RWPE2 (cell line): Measurements from ENCODE around the gene COQ6.
"Not testable (repeated sequence)": the region's sequence is repeated elsewhere in the genome, so short reads cannot be mapped to it uniquely, and the experiment has no call there.

Experiments
- ATAC-seq: fragments of 200-7000 bp; cut with Tn5 transposase; 3 replicates; pipeline ENCODE4 v1.9.1; 2021; ENCODE audit warnings: low read depth
- DNase-seq: peaks from one replicate; pipeline ENCODE4 v3.0.0-alpha.2; 2020; ENCODE audit warnings: low spot score
- H3K27ac ChIP-seq: fragments of 450-650 bp; 2 replicates; pipeline ENCODE4 v1.5.1; 2017; ENCODE audit warnings: mild to moderate bottlenecking; ENCODE audit not compliant: poor library complexity, severe bottlenecking
- H3K27me3 ChIP-seq: fragments of 250-450 bp; sonication (Bioruptor Pico); 2 replicates; pipeline ENCODE4 v1.5.1; 2021; ENCODE audit warnings: mild to moderate bottlenecking, moderate library complexity; ENCODE audit not compliant: insufficient read depth, poor library complexity, severe bottlenecking
- H3K36me3 ChIP-seq: fragments of 250-450 bp; sonication (Bioruptor Pico); 2 replicates; pipeline ENCODE4 v1.5.1; 2020; ENCODE audit warnings: low read depth, mild to moderate bottlenecking, moderate library complexity
- H3K4me1 ChIP-seq: fragments of 250-450 bp; sonication (Bioruptor Pico); 2 replicates; pipeline ENCODE4 v1.5.1; 2021; ENCODE audit warnings: mild to moderate bottlenecking, moderate library complexity; ENCODE audit not compliant: insufficient read depth, poor library complexity, severe bottlenecking
- H3K4me3 ChIP-seq: fragments of 250-450 bp; sonication (Bioruptor Pico); 2 replicates; pipeline ENCODE4 v1.5.1; 2021; ENCODE audit warnings: mild to moderate bottlenecking, moderate library complexity; ENCODE audit not compliant: severe bottlenecking
- H3K9me3 ChIP-seq: fragments of 250-450 bp; sonication (Bioruptor Pico); 2 replicates; pipeline ENCODE4 v1.5.1; 2021; ENCODE audit warnings: mild to moderate bottlenecking, moderate library complexity; ENCODE audit not compliant: severe bottlenecking
- CTCF ChIP-seq: fragments of 450-650 bp; IDR thresholded peaks from one replicate; pipeline ENCODE4 v1.5.1; 2017; ENCODE audit warnings: mild to moderate bottlenecking, moderate library complexity; ENCODE audit not compliant: poor library complexity, severe bottlenecking

Gene COQ6

GRCh38 chr14:73968885-73969284, 18.8 kb downstream of the COQ6 start:
- Histone ChIP-seq H3K27ac (no peak overlapping the region), H3K9me3 (no peaks in the 10 kb centered on the region), H3K4me1 (no peaks in the 10 kb centered on the region), H3K36me3 (peaks cover 61% of the 10 kb centered on the region), H3K27me3 (no peaks in the 10 kb centered on the region), H3K4me3 (no peak overlapping the region)
- ATAC-seq (no peak), DNase-seq (no peak)
- TF ChIP-seq CTCF: no peak

- TF ChIP-seq CTCF: no peak
- Histone ChIP-seq H3K4me1 (no peaks in the 10 kb centered on the region), H3K9me3 (no peaks in the 10 kb centered on the region), H3K27me3 (no peaks in the 10 kb centered on the region), H3K36me3 (peaks cover 41% of the 10 kb centered on the region), H3K27ac (no peak overlapping the region), H3K4me3 (no peak overlapping the region)
- no peak for ATAC-seq
- no peak for DNase-seq
Measured at GRCh38 chr14:73973497-73973896, 23.4 kb downstream of the COQ6 start.

GRCh38 chr14:73976125-73976524, 26.0 kb downstream of the COQ6 start:
- H3K4me1 ChIP-seq: no peaks in the 10 kb centered on the region
- H3K27ac ChIP-seq: no peak overlapping the region
- H3K36me3 ChIP-seq: peaks cover 38% of the 10 kb centered on the region
- no peak for ATAC-seq
- no peak for TF ChIP-seq CTCF
- H3K27me3 ChIP-seq: no peaks in the 10 kb centered on the region
- no peak overlapping the region for H3K4me3 ChIP-seq
- H3K9me3 ChIP-seq: no peaks in the 10 kb centered on the region
- DNase-seq: no peak

- no peak overlapping the region for H3K27ac ChIP-seq
- H3K9me3 ChIP-seq: no peaks in the 10 kb centered on the region
- H3K4me3 ChIP-seq: no peak overlapping the region
- TF ChIP-seq CTCF: no peak
- H3K36me3 ChIP-seq: peaks cover 28% of the 10 kb centered on the region
- ATAC-seq: no peak
- DNase-seq: no peak
- no peaks in the 10 kb centered on the region for H3K4me1 ChIP-seq
- no peaks in the 10 kb centered on the region for H3K27me3 ChIP-seq
Measured at GRCh38 chr14:73977896-73978295, 27.8 kb downstream of the COQ6 start.

GRCh38 chr14:73988065-73988464, 38.0 kb downstream of the COQ6 start:
- no peak overlapping the region for H3K4me3 ChIP-seq
- peaks cover 41% of the 10 kb centered on the region for H3K36me3 ChIP-seq
- no peak for DNase-seq
- no peak overlapping the region for H3K27ac ChIP-seq
- no peak for TF ChIP-seq CTCF
- H3K9me3 ChIP-seq: no peaks in the 10 kb centered on the region
- H3K4me1 ChIP-seq: no peaks in the 10 kb centered on the region
- no peaks in the 10 kb centered on the region for H3K27me3 ChIP-seq
- ATAC-seq: no peak

- H3K9me3 ChIP-seq, H3K27ac ChIP-seq, ATAC-seq, DNase-seq, H3K27me3 ChIP-seq, H3K4me3 ChIP-seq, H3K4me1 ChIP-seq: not testable (repeated sequence)
- peaks cover 41% of the 10 kb centered on the region for H3K36me3 ChIP-seq
Measured at GRCh38 chr14:73988656-73989055, 38.6 kb downstream of the COQ6 start.
